Body of pancreas (tissue), 4 donors: ENCODE measurements around the gene DRD1. TPM values are rescaled to one million over a fixed set of nuclear protein-coding genes. Genes with fewer than 3 reads are reported as not detected.

Experiments
- ATAC-seq: fragments of 150-250 bp; one replicate; pipeline ENCODE4 v1.9.1; 2016
- DNase-seq, 4 donors: peaks; one replicate each; pipeline ENCODE4 v3.0.0-alpha.2; 2019
- H3K27ac ChIP-seq, 4 donors: fragments of 200-600 bp; sonication (generic); 1 replicate in 3 of 4; 2 replicates in 1 of 4; pipeline versions ENCODE4 v1.5.1 to v1.6.1; 2016 to 2019; ENCODE audit warnings: mild to moderate bottlenecking in 1 of 4, mixed read lengths in 1 of 4, moderate library complexity in 1 of 4
- H3K27me3 ChIP-seq, 2 donors: fragments of 200-600 bp; sonication (generic); one replicate each; pipeline ENCODE4 v1.6.0; 2016; ENCODE audit warnings: mild to moderate bottlenecking in 1 of 2
- H3K36me3 ChIP-seq, 2 donors: fragments of 200-600 bp; sonication (generic); replicated peaks in 1 of 2; 2 replicates each; pipeline ENCODE4 v1.5.1; 2016; ENCODE audit warnings: low read depth in 2 of 2; ENCODE audit not compliant: insufficient read depth in 1 of 2
- H3K4me1 ChIP-seq: fragments of 200-600 bp; sonication (generic); one replicate; pipeline ENCODE4 v1.6.0; 2016
- H3K4me3 ChIP-seq, 2 donors: fragments of 200-600 bp; sonication (generic); 1 replicate in 1 of 2; 2 replicates in 1 of 2; pipeline ENCODE4 v1.5.1; 2016 to 2019
- H3K9me3 ChIP-seq, 3 donors: fragments of 200-600 bp; sonication (generic); 1 replicate in 2 of 3; 2 replicates in 1 of 3; pipeline ENCODE4 v1.5.1; 2016
- CTCF ChIP-seq, 7 experiments: fragments of 450-650 bp in 4 of 7; fragments of 200-600 bp in 3 of 7; sonication (generic) in 3 of 7; IDR thresholded peaks; one replicate each; pipeline ENCODE4 v1.5.1; 2016 to 2019; ENCODE audit warnings: antibody characterized with exemption in 7 of 7
- POLR2A ChIP-seq, 3 donors: fragments of 450-650 bp; IDR thresholded peaks; one replicate each; pipeline ENCODE4 v1.6.1; 2016; ENCODE audit warnings: antibody characterized with exemption in 3 of 3, mild to moderate bottlenecking in 2 of 3
- WGBS, 2 donors: methylation state at CpG; one replicate each; pipeline ENCODE4 v1.1.5; 2017; 5-methylcytosine and 5-hydroxymethylcytosine counted together
- intact Hi-C: fragments of 100-400 bp; cut with DNase I; formaldehyde crosslinking; loops from one replicate; pipeline ENCODE4 v1.15.1; 2023
- total RNA-seq, 2 donors: library from RNA; depleted of rRNA; stranded (reverse); fragments of >200 nt; gene quantifications; one replicate each; pipeline ENCODE4 v1.1.0, GENCODE V29; 2016

Gene DRD1
- total RNA-seq, 2 donors from 2014 or later, result not detected

GRCh38 chr5:175484322-175484721, 40.3 kb upstream of the DRD1 start:
- H3K4me1 ChIP-seq, result peaks cover 18% of the 10 kb centered on the region
- 97 to 100% methylated on average over 10 to 26 of the region's 26 CpGs for WGBS, 2 donors
- H3K36me3 ChIP-seq, result no peaks in the 10 kb centered on the region
- DNase-seq (no peak), ATAC-seq (no peak)
- H3K27me3 ChIP-seq, result no peaks in the 10 kb centered on the region
- no peak overlapping the region for H3K4me3 ChIP-seq
- TF ChIP-seq POLR2A (IDR thresholded peaks at IDR 0.05) (no peak), CTCF (IDR thresholded peaks at IDR 0.05) (no peak)
- no peak overlapping the region for H3K27ac ChIP-seq
- no peaks in the 10 kb centered on the region for H3K9me3 ChIP-seq
- intact Hi-C loops, result no loop called here

- H3K36me3 ChIP-seq, result no peaks in the 10 kb centered on the region
- H3K4me3 ChIP-seq, result no peak overlapping the region
- H3K27ac ChIP-seq, result no peak overlapping the region
- no peaks in the 10 kb centered on the region for H3K27me3 ChIP-seq
- WGBS, 2 donors, result 95% methylated on average over 8 of the region's 8 CpGs
- no peak for TF ChIP-seq POLR2A (IDR thresholded peaks at IDR 0.05)
- no peak for TF ChIP-seq CTCF (IDR thresholded peaks at IDR 0.05)
- intact Hi-C loops, result no loop called here
- DNase-seq (no peak), ATAC-seq (no peak)
- H3K9me3 ChIP-seq, result no peaks in the 10 kb centered on the region
- peaks cover 21% of the 10 kb centered on the region for H3K4me1 ChIP-seq
Observed at GRCh38 chr5:175483337-175483736, 39.4 kb upstream of the DRD1 start.

GRCh38 chr5:175479125-175479881, 35.3 kb upstream of the DRD1 start:
- peak overlapping the region; percentile 76 to 80 for H3K4me3 ChIP-seq
- TF ChIP-seq POLR2A (IDR thresholded peaks at IDR 0.05), result no peak
- no peak for TF ChIP-seq CTCF (IDR thresholded peaks at IDR 0.05)
- intact Hi-C loops, result no loop called here
- peak in 2 of 4 donors; percentile 15 to 27 for DNase-seq
- ATAC-seq, result peak; percentile 27
- H3K27me3 ChIP-seq, result no peaks in the 10 kb centered on the region
- no peaks in the 10 kb centered on the region for H3K9me3 ChIP-seq
- no peaks in the 10 kb centered on the region for H3K36me3 ChIP-seq
- H3K27ac ChIP-seq, result peak overlapping the region in 3 of 4 donors; percentile 54 to 71 (median 70)
- peaks cover 15% of the 10 kb centered on the region for H3K4me1 ChIP-seq
- 36 to 39% methylated on average over 12 to 13 of the region's 13 CpGs for WGBS, 2 donors

GRCh38 chr5:175478384-175479124, 34.6 kb upstream of the DRD1 start, which contains the start of gene SFXN1:
Gene SFXN1, plus strand, starts transcription at chr5:175478560. Its CDS starts 13,544 bp downstream, at chr5:175492104.
- Histone ChIP-seq H3K27ac (peak within 1 kb of the TSS in 3 of 4 donors; percentile 54 to 71 (median 70)), H3K4me3 (peak within 1 kb of the TSS; percentile 76 to 80), H3K9me3 (no peaks in the 10 kb centered on the region), H3K27me3 (no peaks in the 10 kb centered on the region), H3K4me1 (peaks cover 15% of the 10 kb centered on the region), H3K36me3 (no peaks in the 10 kb centered on the region)
- WGBS, 2 donors, result 1% methylated on average over 81 of the region's 94 CpGs; no CpG with 5 or more reads in 1 of the 2 donors
- ATAC-seq, result peak; percentile 88
- TF ChIP-seq POLR2A (IDR thresholded peaks at IDR 0.05) (peak; percentile 41 to 53 (median 42)), CTCF (IDR thresholded peaks at IDR 0.05) (peak in 1 of 7 experiments; percentile 6)
- DNase-seq, result peak; percentile 65 to 79 (median 66)
- intact Hi-C loops, result no loop called here
